GM12878 (cell line): ENCODE results near the gene LAMA5. TPM values are rescaled to one million over a fixed set of nuclear protein-coding genes. Genes with fewer than 3 reads are reported as not detected.

Experiments used
- ATAC-seq: fragments of 200-7000 bp; cut with Tn5 transposase; 3 replicates; pipeline ENCODE4 v1.9.1; 2020; ENCODE audit warnings: mild to moderate bottlenecking, moderate library complexity
- BruUV-seq: library from RNA; stranded (reverse); fragments of 400-500 nt; replicated peaks from 2 replicates; lab custom pipeline; 2021; lab: Mats Ljungman, UMichigan
- CTCF ChIA-PET: fragments of 300-600 bp; sonication (Branson Sonifier 250); formaldehyde crosslinking; extraction: SDS; loops from one replicate; lab custom pipeline; 2021; ENCODE audit warnings: inconsistent platforms; lab: Yijun Ruan, JAX
- POLR2A ChIA-PET: fragments of 350-600 bp; formaldehyde crosslinking; extraction: SDS; loops from one replicate; lab custom pipeline; 2021; ENCODE audit warnings: inconsistent platforms; lab: Charles Lee
- RAD21 ChIA-PET: fragments of 300-600 bp; sonication (Branson Sonifier 250); formaldehyde crosslinking; loops from one replicate; lab custom pipeline; 2023; ENCODE audit warnings: antibody characterized with exemption; ENCODE audit not compliant: unreplicated experiment; lab: Charles Lee
- SMC1A ChIA-PET: fragments of 300-600 bp; sonication (Branson Sonifier 250); formaldehyde crosslinking; loops from one replicate; lab custom pipeline; 2023; ENCODE audit not compliant: unreplicated experiment, uncharacterized antibody; lab: Charles Lee
- DNase-seq: peaks from one replicate; pipeline ENCODE4 v3.0.0-alpha.2; 2011; ENCODE audit warnings: low read depth, low spot score
- FAIRE-seq: peaks from 3 replicates; lab custom pipeline; 2011; peaks lifted over from hg19 to GRCh38; lab: Jason Lieb, UNC
- H2AFZ ChIP-seq: 2 replicates; pipeline ENCODE4 v1.6.0; 2011; ENCODE audit warnings: low read depth, low read length, control low read depth; ENCODE audit not compliant: control insufficient read depth
- H3K27ac ChIP-seq: 2 replicates; pipeline ENCODE4 v1.5.1; 2011; ENCODE audit warnings: control low read depth; ENCODE audit not compliant: control insufficient read depth, insufficient read depth
- H3K27me3 ChIP-seq, 2 experiments: replicated peaks in 1 of 2; 2 replicates each; pipeline versions ENCODE4 v1.6.0 to v1.6.1; 2011; ENCODE audit warnings: low read length in 1 of 2; ENCODE audit not compliant: control insufficient read depth in 2 of 2, insufficient read depth in 2 of 2
- H3K36me3 ChIP-seq, 2 experiments: 2 replicates each; pipeline ENCODE4 v1.5.1; 2011; ENCODE audit warnings: low read length in 1 of 2; ENCODE audit not compliant: control insufficient read depth in 2 of 2, insufficient read depth in 2 of 2
- H3K4me1 ChIP-seq: 2 replicates; pipeline ENCODE4 v1.6.1; 2011; ENCODE audit warnings: mild to moderate bottlenecking, low read length, moderate library complexity, mixed read lengths; ENCODE audit not compliant: control insufficient read depth, insufficient read depth
- H3K4me2 ChIP-seq: 2 replicates; pipeline ENCODE4 v1.6.0; 2011; ENCODE audit warnings: control low read depth; ENCODE audit not compliant: control insufficient read depth, insufficient read depth
- H3K4me3 ChIP-seq: fragments of 200-600 bp; sonication (generic); 2 replicates; pipeline ENCODE4 v1.5.1; 2016
- H3K79me2 ChIP-seq: 2 replicates; pipeline ENCODE4 v1.6.0; 2011; ENCODE audit warnings: low read length; ENCODE audit not compliant: control insufficient read depth, insufficient read depth
- H3K9ac ChIP-seq: 2 replicates; pipeline ENCODE4 v1.8.0; 2011; ENCODE audit warnings: low read length, control low read depth, mixed read lengths; ENCODE audit not compliant: control insufficient read depth, insufficient read depth
- H3K9me3 ChIP-seq: replicated peaks from 3 replicates; pipeline ENCODE4 v1.5.1; 2011; ENCODE audit warnings: mild to moderate bottlenecking, low read length; ENCODE audit not compliant: control insufficient read depth, insufficient read depth
- H4K20me1 ChIP-seq: 2 replicates; pipeline ENCODE4 v1.6.0; 2011; ENCODE audit not compliant: control insufficient read depth, insufficient read depth
- ESRRA ChIP-seq: IDR thresholded peaks from 2 replicates; pipeline ENCODE4 v1.6.1; 2012; ENCODE audit warnings: mild to moderate bottlenecking, low read length, improper control_type of control experiment
- KLF5 ChIP-seq: fragments of 450-650 bp; IDR thresholded peaks from 2 replicates; pipeline ENCODE4 v1.6.1; 2014; ENCODE audit warnings: mild to moderate bottlenecking; ENCODE audit not compliant: partially characterized antibody
- PML ChIP-seq: IDR thresholded peaks from 2 replicates; pipeline ENCODE4 v1.6.1; 2012; ENCODE audit warnings: low read length, inconsistent platforms
- ZNF207 ChIP-seq: fragments of 450-650 bp; IDR thresholded peaks from 2 replicates; pipeline ENCODE4 v1.6.1; 2014; ENCODE audit warnings: antibody characterized with exemption, mild to moderate bottlenecking, borderline replicate concordance
- WGBS: methylation state at CpG from one replicate; pipeline ENCODE4 v1.1.6; 2016; ENCODE audit warnings: low lambda C conversion rate; ENCODE audit not compliant: insufficient replicate concordance, insufficient coverage; ENCODE audit errors: missing lambda C conversion rate; 5-methylcytosine and 5-hydroxymethylcytosine counted together
- in situ Hi-C: fragments of 300-500 bp; cut with MboI; formaldehyde crosslinking; loops from 9 replicates; pipeline ENCODE4 v1.14.3; 2018; ENCODE audit warnings: mixed read lengths
- intact Hi-C: fragments of 100-400 bp; cut with micrococcal nuclease; formaldehyde crosslinking; loops from one replicate; pipeline ENCODE4 v1.14.2; 2022; ENCODE audit not compliant: unreplicated experiment
- polyA plus RNA-seq, 11 experiments: library from polyadenylated mRNA; depleted of rRNA in 4 of 11; unstranded in 6 of 11; stranded (reverse) in 5 of 11; fragments of >200 nt; fragmentation: Nextera tagmentation in 4 of 11; fragmentation: Illumina TruSeq in 1 of 11; extraction: Ambion mirVana in 4 of 11; extraction: Trizol in 1 of 11; gene quantifications; 1 replicate in 1 of 11; 2 replicates in 10 of 11; pipeline versions ENCODE4 v1.2.1 to v1.2.3, GENCODE V29; 2011 to 2016; ENCODE audit warnings: inconsistent platforms in 2 of 11, missing spikeins in 2 of 11, low read depth in 1 of 11
- total RNA-seq, 4 experiments: library from RNA; depleted of rRNA in 3 of 4; stranded (reverse); fragments of >200 nt in 3 of 4; fragmentation: Illumina TruSeq in 1 of 4; extraction: Trizol in 1 of 4; gene quantifications; 2 replicates each; pipeline versions ENCODE4 v1.2.1 to v1.2.3, GENCODE V29; 2013 to 2021
- TF ChIP-seq, protein P1 (sequence below): fragments of 450-650 bp; IDR thresholded peaks from 2 replicates; pipeline ENCODE4 v1.6.1; 2017; ENCODE audit warnings: borderline replicate concordance
- TF ChIP-seq, protein P2 (sequence below): fragments of 450-650 bp; conservative IDR thresholded peaks from 2 replicates; pipeline ENCODE4 v1.6.1; 2017; ENCODE audit warnings: mild to moderate bottlenecking, moderate library complexity
- TF ChIP-seq, protein P3 (sequence below): fragments of 450-650 bp; IDR thresholded peaks from 2 replicates; pipeline ENCODE4 v1.6.1; 2017; ENCODE audit warnings: low read depth, mild to moderate bottlenecking, moderate library complexity

Gene LAMA5
- total and polyA plus RNA-seq, 10 of the 15 experiments (the other 5 are each of a cell fraction or from before 2014, with no cell fraction given), result 0.09 to 3.1 (median 1.6) TPM; not detected in 3

DNA sequence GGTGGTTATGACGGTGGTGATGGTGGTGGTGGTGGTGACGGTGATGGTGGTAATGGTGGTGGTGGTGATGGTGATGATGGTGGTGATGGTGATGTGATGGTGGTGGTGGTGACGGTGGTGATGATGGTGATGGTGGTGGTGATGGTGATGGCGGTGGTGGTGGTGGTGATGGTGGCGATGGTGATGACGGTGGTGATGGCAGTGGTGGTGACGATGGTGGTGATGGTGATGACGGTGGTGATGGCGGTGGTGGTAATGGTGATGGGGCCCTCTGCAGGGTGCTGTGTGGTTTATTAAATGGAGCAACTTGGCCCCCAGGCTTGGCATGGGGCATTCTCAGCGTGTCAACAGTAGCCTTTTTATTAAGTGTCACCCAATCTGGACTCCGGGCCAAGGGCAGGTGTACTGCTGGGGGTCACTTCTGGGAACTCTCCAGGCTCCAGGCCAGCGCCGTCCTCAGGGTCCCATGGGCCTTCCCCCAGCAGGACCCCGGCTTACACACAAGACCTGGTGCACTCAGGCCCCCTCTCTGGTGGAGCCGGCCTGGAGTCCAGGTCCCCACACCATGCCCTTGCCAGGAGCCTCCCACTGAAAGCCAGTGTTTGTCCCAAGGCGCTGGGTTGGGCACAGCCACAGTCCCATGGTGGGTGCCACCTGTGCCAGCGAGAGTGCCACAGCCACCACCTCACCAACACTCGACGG, 31.2 kb upstream of the LAMA5 start (continued):
- TF ChIP-seq, protein P1, sequence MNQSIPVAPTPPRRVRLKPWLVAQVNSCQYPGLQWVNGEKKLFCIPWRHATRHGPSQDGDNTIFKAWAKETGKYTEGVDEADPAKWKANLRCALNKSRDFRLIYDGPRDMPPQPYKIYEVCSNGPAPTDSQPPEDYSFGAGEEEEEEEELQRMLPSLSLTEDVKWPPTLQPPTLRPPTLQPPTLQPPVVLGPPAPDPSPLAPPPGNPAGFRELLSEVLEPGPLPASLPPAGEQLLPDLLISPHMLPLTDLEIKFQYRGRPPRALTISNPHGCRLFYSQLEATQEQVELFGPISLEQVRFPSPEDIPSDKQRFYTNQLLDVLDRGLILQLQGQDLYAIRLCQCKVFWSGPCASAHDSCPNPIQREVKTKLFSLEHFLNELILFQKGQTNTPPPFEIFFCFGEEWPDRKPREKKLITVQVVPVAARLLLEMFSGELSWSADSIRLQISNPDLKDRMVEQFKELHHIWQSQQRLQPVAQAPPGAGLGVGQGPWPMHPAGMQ, result no peak

DNA sequence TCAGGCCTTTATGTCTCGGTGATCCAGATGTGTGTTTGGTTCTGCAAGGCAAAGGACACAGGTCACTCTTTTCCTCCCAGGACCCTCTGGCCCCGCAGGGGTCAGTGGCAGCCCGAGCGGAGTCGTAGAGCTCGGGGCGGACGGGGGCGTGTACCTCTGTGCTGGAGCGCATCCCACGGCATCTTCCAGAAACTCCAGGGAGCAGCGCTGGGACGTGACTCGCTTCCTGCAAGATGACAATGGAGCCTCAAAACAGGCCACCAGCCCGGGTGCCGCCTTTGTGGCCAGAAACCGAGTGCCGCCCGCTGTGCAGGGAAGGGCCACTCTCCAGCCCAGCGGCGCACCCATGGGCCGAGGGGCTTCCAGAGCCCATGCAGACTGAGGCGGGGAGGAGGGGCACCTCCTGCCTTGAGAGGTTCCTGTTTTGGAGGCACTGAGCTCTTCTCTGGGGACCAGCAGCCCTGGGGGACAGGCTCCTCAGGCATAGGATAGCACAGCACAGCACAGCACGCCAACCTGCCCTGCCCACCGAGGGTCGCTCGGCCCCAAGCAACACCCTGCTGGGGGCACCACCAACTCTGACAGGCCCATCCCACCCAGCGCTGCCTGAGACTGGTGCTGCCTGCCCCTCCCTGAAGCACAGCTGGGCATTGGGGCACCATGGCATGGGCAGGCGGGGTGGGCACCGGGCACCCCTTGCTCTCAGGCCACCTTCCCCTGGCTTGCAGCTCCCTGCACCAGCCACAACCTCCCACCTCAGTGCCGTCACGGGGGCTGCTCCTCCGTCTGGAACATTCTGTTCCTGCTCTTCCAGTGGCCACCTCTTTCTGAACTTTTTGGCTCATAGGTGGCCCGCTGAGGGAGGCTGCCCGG, 29.5 kb upstream of the LAMA5 start:
- H3K79me2 ChIP-seq, result no peaks in the 10 kb centered on the region
- no peak overlapping the region for H3K4me2 ChIP-seq
- H3K4me3 ChIP-seq, result no peak overlapping the region
- no peaks in the 10 kb centered on the region for H3K27me3 ChIP-seq
- intact Hi-C loops (no loop called here), in situ Hi-C loops (loop anchor here (25.0 kb wide), 1 partner anchor 384 kb away; no protein-coding TSS in a partner anchor)
- no peaks in the 10 kb centered on the region for H4K20me1 ChIP-seq
- ChIA-PET CTCF (interaction anchor here (0.9 kb wide), 1 partner anchor 14 kb away, joined by 3 read pairs; no protein-coding TSS in a partner anchor), RAD21 (interaction anchor here (0.6 kb wide), 1 partner anchor 10 kb away, joined by 4 read pairs; the partner anchor contains the start of gene RPS21), POLR2A (no interaction called here), SMC1A (no interaction called here)
- H3K4me1 ChIP-seq, result no peaks in the 10 kb centered on the region
- no peak overlapping the region for H3K9ac ChIP-seq
- TF ChIP-seq ESRRA (no peak), ZNF207 (no peak), KLF5 (no peak), PML (no peak)
- TF ChIP-seq, protein P2, sequence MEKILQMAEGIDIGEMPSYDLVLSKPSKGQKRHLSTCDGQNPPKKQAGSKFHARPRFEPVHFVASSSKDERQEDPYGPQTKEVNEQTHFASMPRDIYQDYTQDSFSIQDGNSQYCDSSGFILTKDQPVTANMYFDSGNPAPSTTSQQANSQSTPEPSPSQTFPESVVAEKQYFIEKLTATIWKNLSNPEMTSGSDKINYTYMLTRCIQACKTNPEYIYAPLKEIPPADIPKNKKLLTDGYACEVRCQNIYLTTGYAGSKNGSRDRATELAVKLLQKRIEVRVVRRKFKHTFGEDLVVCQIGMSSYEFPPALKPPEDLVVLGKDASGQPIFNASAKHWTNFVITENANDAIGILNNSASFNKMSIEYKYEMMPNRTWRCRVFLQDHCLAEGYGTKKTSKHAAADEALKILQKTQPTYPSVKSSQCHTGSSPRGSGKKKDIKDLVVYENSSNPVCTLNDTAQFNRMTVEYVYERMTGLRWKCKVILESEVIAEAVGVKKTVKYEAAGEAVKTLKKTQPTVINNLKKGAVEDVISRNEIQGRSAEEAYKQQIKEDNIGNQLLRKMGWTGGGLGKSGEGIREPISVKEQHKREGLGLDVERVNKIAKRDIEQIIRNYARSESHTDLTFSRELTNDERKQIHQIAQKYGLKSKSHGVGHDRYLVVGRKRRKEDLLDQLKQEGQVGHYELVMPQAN, result no peak
- TF ChIP-seq, protein P3, sequence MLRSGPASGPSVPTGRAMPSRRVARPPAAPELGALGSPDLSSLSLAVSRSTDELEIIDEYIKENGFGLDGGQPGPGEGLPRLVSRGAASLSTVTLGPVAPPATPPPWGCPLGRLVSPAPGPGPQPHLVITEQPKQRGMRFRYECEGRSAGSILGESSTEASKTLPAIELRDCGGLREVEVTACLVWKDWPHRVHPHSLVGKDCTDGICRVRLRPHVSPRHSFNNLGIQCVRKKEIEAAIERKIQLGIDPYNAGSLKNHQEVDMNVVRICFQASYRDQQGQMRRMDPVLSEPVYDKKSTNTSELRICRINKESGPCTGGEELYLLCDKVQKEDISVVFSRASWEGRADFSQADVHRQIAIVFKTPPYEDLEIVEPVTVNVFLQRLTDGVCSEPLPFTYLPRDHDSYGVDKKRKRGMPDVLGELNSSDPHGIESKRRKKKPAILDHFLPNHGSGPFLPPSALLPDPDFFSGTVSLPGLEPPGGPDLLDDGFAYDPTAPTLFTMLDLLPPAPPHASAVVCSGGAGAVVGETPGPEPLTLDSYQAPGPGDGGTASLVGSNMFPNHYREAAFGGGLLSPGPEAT, result no peak
- DNase-seq (no peak), FAIRE-seq (no peak), ATAC-seq (no peak)
- H3K9me3 ChIP-seq, result no peaks in the 10 kb centered on the region; the same call in 2 of the 3 replicates
- H3K36me3 ChIP-seq, result peaks cover 0 to 4% of the 10 kb centered on the region in 2 experiments; a peak in 2 of 4 replicates
- WGBS, result 81% methylated on average over 34 of the region's 35 CpGs
- H2AFZ ChIP-seq, result no peak overlapping the region
- no peak overlapping the region for H3K27ac ChIP-seq
- BruUV-seq, result no TSS peak
